ENCODE measurements around the gene ZNF211.
A peak's percentile ranks its signal among the peaks of the same experiment; 100 is the strongest.

The ZNF211 gene

DNA sequence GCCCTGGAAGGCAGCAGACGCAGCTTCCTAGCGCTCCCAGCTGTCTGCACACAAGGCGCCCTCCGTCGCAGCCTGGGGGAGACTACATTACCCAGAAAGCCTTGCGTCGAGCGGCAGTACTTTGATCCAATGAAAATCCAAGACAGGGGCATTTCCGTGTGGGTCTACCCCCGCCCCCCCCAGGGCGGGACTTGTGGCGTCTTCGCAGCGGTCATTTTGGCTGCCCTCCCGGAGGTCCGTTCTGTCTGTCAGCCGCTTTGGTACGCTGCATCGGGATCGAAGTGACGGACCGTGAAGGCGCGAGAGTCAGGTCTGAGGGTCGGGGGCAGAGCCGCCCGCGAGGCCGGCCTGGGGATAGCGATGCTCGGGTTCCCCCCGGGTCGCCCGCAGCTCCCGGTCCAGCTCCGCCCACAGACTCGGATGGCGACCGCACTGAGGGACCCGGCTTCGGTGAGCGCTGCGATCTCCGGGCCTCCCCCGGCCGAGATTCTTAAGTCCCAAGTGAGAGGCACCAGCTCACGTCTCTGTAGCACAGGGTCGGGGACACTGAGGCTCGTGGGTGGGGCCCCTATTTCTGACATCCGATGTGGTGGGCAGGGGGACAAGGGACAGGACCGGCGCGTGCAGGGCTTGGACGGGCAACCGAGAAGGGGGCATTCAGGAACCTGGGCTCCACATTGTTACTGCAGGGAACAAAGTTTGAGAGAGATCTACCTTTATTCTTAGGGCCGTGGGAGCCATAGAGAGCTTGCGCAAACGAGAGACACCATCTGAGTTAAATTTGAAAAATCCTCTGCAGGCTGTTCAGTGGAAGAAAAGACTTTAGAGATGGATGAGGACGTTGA lies at the start of gene ZNF211:
Gene ZNF211, plus strand, starts transcription at position 182 of the 845 bp plus-strand sequence. Its CDS starts 179 bp downstream, at position 361.
- DNase-seq, result peak; percentile 80

DNA sequence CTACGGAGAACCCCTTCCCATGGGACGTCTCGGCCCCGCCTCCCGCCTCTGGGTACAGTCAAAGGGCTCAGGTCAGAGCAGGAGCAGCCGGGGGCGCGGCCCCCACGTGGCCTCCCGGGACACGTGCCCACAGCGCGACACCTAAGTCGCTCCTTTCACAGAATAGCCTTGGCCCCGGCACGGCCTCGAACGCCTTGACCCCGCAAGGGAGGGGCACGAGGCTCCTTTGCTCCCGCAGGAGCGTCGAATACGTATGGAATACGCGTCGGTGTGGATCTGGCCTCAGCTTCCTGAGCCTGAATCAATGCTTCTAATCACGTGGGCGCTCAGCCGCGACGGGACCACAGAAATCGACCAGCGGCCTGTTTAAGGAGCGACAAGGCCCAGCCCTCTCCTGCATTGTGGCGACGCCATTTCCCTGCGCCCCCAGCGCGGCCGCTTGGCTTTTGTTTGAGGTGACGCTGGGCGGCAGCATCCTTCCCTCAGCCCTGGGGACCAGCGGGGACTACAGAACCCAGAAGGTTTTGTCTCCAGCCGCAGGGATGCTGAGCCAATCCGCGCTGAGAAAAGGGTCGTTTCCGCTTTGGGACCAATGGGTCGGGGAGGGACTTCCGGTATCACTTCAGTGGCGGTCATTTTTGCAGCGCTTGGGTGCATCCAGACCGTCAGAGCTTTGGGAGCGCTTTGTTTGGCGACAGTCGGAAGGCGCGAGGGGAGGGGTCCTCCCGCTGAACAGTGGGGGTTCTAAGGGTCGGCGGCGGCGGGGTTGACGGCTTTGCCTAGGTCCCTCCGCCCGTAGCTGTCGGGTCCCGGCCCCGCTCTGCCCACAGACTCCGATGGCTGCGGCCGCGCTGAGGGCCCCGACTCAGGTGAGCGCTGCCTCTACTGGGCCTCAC lies 49.2 kb upstream of the ZNF211 start, which contains the start of gene ZIK1:
Gene ZIK1, plus strand, starts transcription at position 625 of the 896 bp plus-strand sequence. Its CDS starts 212 bp downstream, at position 837.
- DNase-seq, result peak; percentile 79

DNA sequence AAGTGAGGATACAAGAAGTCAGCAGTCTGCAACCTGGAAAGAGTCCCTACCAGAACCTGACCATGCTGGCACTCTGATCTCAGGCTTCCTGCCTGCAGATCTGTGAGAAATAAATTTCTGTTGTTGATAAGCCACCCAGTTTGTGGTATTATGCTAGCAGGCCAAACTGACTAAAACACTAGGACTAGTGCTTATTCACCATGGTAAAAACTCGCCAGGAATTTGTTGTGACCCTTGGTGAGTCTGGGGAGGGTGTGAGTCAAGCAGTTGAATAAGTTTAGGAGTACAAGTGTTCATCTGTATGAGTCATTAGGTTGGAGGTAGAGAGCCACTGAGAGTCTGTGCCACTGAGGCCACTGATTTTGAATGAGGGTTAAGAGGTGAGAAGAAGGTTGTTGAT lies 45.4 kb upstream of the ZNF211 start:
- DNase-seq, result no peak

DNA sequence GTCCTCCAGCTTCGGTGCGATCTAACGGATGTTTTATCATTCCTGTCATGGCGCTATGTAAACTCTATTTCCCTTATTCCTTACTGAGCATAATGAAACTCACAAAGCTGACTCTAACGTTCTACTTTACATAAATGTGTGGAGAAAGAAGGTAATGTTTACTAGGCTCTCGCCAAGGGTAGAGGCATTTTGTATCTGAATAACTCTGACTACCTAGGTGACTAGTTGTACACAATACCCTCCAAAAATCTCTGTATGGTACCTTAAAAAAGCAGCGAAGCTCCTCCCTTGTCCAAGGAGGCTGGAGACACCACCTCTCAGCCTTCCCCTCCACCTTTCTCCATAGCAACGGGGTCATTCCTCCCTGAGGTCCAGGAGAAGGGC lies 33.6 kb upstream of the ZNF211 start:
- no peak for DNase-seq

DNA sequence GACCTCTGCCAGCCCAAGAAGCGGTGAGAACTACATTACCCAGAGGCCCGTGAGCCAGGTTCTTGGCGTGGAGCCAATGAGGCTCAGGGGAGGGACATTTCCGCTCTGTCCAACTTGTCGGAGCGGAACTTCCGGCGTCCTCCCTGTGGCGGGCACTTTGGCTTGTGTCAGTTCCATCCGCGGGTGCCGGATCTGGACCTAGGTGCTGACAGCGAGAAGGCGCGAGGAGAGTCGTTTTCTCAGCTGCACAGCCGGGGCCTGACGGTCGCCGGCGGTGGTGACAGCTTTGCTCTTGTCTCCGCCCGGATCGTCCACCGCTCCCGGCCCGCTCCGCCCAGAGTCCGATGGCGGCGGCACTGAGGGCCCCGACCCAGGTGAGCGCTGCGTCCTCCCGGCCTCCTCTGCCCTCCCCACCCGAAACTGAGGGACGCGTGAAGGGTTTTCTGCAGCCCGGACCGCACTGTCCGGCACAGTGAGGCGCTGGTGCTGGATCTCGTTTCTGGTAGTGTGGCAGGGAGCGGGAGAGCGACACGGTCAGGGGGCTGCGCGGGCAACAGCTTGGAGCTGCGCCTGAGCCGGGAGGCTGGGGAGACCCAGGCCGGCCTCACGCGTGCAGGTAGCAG lies 33.1 kb upstream of the ZNF211 start, which contains the start of gene ZNF530:
Gene ZNF530, plus strand, starts transcription at position 125 of the 623 bp plus-strand sequence. CDS start 4,461 bp downstream, outside the sequence.
- DNase-seq, result peak; percentile 72

DNA sequence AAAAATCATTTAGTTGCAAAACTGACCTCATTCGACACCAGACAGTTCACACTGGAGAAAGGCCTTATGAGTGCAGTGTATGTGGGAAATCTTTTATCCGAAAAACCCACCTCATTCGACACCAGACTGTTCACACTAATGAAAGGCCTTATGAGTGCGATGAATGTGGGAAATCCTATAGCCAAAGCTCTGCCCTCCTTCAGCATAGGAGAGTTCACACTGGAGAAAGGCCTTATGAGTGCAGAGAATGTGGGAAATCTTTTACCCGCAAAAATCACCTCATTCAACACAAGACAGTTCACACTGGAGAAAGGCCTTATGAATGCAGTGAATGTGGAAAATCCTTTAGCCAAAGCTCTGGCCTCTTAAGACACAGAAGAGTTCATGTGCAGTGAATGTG lies 26.0 kb upstream of the ZNF211 start:
- no peak for DNase-seq

DNA sequence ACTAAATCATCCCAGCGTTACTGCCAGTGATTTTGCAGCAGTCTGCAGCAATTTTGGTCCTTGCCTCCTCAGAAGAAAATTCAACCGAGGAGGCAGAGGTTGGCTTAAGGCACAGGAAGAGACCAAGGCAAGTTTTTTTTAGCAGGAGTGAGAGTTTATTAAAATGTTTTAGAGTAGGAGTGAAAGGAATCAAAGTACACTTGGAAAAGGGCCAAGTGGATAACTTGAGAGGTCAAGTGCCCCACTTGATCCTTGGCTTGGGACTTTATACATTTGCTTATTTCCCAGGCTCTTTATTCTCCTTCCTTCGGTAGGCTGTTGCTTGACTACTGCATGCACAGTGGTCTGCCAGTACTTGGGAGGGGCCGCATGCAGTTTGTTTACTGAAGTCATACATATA lies 21.9 kb upstream of the ZNF211 start:
- no peak for DNase-seq

DNA sequence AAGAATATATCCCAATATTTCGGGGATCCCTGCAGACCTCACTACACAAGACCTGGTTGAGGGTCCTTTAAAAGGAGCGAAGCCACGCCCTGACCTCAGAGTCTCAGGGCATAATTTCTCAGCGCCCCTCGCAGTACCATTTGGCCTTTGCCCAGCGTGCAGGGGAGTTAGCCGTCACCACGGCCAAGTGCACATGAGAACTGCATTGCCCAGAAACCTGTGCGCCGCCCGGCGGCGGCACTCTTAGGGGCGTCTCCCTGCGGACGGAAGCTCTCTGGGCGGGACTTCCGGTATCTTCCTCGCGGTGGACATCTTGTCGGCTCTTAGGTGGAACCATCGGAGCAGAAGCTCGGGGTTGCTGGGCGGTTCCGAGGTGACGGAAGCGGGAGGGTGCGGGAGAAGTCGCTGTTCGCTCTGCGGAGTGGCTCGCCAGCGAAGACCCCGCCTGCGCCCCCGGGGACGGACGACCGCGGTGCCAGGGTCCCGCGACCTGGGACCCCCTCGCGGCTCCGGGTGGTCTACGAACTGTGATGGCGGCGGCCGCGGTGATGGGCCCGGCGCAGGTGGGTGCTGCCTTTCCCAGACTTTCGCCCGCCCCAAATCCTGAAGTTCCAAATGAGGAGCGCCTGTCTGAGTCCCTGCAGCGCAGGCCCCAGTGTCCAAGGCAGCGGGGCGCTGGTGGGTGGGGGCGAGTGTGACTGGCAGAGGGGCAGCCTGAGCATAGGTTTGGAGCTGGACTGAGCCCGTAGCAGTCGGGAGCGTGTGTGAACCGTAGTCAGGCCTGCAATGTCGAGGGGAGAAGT lies 18.8 kb upstream of the ZNF211 start, which contains the start of gene ZNF134:
Gene ZNF134, plus strand, starts transcription at position 302 of the 803 bp plus-strand sequence. CDS start 5,227 bp downstream, outside the sequence.
- DNase-seq, result peak; percentile 82

DNA sequence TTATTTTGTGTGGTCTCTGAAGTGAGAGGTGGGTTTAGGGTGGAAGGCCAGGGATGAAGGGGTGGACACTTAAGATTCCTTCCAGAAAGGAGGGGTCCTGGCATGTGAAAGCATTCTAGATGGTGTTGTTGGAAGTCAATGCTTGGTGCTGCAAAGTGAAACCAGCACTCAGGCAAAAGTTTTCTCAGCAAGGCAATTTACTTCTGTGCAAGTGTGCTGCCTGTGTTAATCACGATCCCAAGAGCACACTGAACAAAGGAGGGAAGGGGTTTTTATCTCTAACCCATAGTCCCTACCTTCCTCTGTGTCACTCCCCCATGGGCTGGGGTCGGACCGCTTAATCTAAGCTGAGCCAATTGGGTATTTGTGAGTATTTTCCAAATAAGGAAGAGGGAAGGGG lies 17.6 kb upstream of the ZNF211 start:
- DNase-seq, result no peak

DNA sequence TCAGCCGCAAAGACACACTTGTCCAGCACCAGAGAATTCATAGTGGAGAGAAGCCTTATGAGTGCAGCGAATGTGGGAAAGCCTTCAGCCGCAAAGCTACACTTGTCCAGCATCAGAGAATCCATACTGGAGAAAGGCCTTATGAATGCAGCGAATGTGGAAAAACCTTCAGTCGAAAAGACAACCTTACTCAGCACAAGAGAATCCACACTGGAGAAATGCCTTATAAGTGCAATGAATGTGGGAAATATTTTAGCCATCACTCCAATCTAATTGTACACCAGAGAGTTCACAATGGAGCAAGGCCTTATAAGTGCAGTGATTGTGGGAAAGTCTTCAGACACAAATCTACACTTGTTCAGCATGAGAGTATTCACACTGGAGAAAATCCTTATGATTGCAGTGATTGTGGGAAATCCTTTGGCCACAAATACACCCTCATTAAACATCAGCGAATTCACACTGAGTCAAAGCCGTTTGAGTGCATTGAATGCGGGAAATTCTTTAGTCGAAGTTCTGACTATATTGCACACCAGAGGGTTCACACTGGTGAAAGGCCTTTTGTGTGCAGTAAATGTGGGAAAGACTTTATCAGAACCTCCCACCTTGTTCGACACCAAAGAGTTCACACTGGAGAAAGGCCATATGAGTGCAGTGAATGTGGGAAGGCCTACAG lies 12.2 kb upstream of the ZNF211 start:
- no peak for DNase-seq

DNA sequence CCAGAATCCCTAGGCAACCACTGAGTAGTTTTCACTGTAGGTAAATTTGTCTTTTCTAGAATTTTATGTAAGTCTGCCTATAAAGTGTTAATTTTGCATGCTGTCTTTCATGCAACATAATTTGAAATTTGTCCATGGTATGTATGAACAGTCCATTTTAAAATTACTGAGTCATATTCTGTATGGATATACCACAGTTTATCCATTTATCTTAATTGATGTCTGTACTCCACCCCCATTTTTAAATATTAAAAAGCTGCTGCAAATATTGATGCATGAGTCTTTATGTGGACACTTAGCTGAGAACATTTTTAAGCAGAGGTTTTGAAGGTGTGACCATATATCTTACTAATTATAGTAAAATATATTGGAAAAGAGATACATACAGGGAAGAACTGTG lies 9.9 kb upstream of the ZNF211 start:
- DNase-seq, result no peak

DNA sequence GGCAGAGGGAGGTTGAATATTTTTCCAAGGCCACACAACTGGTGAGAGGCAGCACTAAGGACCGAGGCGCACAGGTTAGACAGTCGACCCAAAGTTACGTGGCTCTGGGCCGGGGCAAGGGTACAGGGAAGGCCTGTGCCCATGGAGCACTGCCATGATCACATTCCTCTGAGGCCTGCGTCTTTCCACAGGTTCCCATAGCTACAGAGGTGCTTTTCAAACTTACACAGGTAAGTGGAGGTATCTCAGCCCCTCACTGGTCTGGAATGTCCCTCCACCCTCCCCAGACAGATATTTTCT lies 814 bp downstream of the ZNF211 start:
- DNase-seq, result no peak

DNA sequence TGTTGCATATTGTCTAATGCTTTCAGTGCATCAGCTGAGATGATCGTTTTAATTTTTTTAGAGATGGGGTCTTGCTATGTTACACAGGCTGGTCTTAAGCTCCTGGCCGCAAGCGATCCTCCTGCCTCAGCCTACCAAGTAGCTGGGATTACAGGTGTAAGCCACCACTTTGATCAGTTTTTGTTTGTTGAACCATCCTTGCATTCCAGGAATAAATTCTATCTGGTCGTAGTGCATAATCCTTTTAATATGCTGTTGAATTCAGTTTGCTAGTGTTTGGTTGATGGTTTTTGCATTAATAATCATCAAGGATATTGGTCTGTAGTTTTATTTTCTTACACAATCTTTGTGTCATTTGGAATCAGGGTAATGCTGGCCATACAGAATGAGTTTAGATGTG lies 4.4 kb downstream of the ZNF211 start:
- DNase-seq, result no peak

DNA sequence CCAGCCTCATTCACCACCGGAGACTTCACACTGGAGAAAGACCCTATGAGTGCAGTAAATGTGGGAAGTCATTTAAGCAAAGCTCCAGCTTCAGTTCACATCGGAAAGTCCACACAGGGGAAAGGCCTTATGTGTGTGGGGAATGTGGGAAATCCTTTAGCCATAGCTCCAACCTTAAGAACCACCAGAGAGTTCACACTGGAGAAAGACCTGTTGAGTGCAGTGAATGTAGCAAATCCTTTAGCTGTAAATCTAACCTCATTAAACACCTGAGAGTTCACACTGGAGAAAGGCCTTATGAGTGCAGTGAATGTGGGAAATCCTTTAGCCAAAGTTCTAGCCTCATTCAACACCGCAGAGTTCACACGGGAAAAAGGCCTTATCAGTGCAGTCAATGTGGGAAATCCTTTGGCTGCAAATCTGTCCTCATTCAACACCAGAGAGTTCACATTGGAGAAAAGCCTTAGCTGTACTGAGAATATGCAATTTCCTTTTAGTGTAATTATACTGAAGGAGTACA lies 8.8 kb downstream of the ZNF211 start:
- no peak for DNase-seq

DNA sequence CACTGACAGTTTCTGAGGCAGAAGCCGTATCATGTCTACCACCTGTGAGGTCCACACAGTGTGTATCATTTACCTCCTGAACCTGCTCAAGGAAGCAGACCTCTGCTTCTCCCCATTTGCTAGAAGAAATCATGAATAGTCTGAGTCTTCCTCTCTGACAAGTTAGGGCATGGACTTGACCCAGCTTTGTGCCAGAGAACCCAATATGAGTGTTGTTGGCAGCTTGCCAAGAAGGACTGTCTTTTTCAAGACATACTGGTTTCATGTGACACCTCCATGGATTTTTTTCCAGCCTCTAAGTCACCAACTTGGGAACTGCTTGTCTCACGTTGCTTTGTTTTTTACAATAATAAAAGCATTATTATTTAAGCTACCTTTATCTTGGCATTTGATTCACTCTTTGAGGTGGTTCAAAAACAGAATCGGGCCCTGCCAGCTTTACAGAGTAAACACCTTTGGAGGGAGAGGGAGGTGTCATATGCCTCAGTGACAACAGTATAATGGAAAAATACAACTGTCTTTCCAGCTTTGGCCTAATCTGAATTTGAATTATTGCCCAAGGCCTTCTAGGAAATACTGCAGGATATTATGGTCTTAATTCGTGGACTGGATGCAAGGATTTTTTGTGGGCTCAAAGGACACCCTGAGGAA lies 9.6 kb downstream of the ZNF211 start:
- no peak for DNase-seq

DNA sequence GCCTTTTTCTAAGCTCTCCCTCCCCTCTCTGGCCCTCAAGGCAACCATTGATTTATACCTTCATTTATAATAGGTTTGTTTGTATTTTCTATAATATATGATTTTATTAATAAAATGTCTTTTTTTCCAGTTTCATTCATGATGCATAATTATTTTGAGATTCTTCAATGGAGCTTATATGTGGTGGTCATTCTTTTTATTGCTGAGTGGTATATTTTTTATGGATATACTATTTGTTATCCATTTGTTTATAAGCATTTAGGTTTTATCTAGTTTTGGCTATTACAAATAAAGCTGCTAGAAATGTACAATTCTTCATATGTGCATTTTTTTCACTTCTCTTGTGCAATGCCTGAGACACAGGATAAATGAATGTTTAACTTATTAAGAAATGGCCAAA lies 10.8 kb downstream of the ZNF211 start:
- DNase-seq, result no peak

DNA sequence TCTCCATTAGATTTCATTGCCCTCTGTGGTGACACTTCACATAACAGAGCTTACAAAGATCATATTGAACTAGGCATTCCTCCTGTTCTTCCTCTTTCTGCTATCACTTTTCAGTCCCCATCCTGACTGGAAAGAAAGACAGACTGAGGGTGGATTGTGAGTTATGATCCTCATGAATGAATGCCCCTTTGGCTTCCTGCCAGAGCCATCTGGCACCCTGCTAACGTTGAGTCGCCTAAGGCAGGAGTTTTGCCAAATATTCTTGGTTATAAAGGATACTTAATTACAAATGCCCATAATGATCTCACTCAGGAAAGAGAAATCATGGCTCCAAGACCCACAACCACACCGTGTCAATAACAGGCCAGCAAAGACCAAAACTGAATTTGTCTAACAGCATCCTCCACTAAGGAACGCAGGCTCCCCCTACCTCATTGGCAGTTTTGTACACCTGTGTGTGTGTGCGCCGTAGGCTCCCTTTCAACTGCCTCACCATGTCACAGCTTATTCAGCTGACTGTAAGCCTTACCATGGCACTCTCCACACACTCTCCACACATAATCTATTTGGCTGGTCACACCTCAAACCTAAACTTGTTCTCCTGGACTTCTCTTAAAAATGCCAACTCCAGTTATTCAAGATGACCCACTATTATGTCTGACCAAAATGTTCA lies 15.5 kb downstream of the ZNF211 start:
- DNase-seq, result no peak

DNA sequence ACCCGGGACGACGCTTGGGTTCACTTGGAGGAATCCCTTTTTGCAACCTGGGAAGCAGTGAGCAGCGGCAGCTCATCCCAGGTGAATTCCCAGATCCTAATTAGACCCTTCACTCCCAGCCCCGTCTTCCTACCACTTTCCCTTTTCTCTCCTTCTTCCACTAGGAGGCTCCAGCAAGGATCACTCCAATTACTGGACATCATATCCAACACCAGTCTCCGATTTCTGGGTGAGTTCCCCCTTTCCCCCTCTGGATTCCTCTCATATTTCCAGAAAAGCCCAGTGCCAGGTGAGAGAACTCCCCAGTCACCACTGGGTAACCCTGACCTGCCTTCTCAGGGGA lies 18.7 kb downstream of the ZNF211 start:
- no peak for DNase-seq

DNA sequence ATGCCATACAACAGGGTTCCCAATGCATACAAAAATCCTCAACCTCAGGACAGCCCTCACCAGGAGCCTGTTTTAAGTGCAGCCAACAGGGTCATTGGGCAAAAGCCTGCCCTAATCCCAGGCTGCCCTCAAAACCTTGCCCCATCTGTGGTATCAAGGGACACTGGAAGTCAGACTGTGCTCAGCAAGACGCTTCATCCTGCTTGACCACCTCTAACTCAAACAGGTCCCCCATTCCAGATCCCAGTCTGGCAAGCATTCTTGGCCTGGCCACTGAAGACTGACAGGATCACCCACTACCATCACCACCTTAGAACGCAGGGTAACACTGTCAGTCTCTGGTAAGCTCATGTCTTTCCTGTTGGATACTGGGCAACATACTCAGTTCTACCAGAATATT lies 20.7 kb downstream of the ZNF211 start:
- no peak for DNase-seq

DNA sequence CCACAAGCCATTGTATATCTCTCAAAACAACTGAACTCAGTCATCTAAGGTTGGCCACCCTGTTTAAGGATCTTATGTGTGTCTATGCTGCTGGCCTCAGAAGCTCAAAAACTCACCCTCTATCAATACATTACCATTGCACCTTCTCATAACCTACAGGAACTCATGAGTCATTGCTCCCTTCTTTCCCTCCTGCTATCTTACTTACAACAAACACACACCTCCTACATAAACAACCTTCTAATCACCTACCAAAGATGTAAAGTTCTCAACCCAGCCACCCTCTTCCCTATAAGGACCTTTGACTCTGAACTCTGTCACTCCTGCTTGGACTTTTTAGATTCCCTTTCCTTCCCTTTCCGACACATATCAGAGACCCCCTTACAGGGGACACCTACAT lies 22.5 kb downstream of the ZNF211 start:
- DNase-seq, result no peak

DNA sequence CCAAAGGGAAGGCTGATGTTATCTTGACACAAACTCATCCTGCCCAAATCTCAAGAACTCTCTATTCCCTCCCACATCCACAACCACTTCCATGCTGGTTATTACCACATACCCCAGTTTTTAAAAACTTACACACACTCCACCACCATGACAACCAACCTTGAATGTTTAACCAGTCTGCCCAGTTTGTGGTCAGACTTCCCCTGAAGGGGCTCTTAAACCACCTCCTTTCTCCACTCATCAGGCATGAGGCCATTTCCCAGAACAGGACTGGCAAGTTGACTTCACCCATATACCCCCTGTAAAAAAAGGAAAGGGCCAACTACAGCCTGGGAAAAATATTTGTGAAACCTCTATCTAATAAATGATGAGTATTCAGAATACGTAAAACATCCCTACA lies 23.4 kb downstream of the ZNF211 start:
- DNase-seq, result no peak
